Ectodermal cell (in vitro differentiated cells): Measurements from ENCODE around the gene VTI1A.

ENCODE experiments used
- H3K27ac ChIP-seq: 2 replicates; pipeline ENCODE4 v1.7.0; 2013; ENCODE audit warnings: mild to moderate bottlenecking, low read depth, low read length; ENCODE audit not compliant: insufficient read depth, poor library complexity, severe bottlenecking
- H3K27me3 ChIP-seq: 2 replicates; pipeline ENCODE4 v1.7.0; 2013; ENCODE audit warnings: mild to moderate bottlenecking, low read length; ENCODE audit not compliant: insufficient read depth, control insufficient read depth, poor library complexity, severe bottlenecking
- H3K36me3 ChIP-seq: one replicate; pipeline ENCODE4 v1.7.0; 2013; ENCODE audit warnings: low read length; ENCODE audit not compliant: control insufficient read depth, insufficient read depth
- H3K4me1 ChIP-seq: one replicate; pipeline ENCODE4 v1.7.0; 2013; ENCODE audit warnings: low read length; ENCODE audit not compliant: control insufficient read depth, insufficient read depth
- H3K4me3 ChIP-seq: 2 replicates; pipeline ENCODE4 v1.7.0; 2013; ENCODE audit warnings: low read depth, low read length, control low read depth; ENCODE audit not compliant: insufficient read depth
- H3K9me3 ChIP-seq: 2 replicates; pipeline ENCODE4 v1.7.0; 2013; ENCODE audit warnings: mild to moderate bottlenecking, low read length, moderate library complexity; ENCODE audit not compliant: control insufficient read depth
- WGBS, 2 experiments: methylation state at CpG; one replicate each; pipeline ENCODE4 v1.1.7; 2013; ENCODE audit warnings: missing lambda C conversion rate in 2 of 2; 5-methylcytosine and 5-hydroxymethylcytosine counted together

Gene VTI1A

DNA sequence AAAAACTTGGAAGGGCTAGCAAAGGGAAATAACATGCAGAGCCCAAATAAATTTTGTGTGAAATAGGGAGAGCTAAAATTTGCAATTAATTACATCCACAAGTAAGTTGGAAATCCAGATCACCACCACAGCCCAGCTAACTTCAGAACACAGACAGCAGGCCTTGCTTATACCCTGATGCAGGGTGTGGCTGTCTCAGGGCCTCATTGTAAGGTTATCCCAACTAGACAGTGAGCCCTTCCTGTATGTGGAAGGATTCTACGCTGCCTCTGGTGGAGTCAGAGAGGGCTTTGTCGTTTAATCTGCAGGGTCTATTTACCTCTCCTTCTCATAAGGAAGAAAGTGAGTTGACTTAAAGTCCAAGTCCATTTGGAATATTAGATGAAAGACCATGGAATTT, 322.1 kb downstream of the VTI1A start:
- 92 to 94% methylated on average over 2 of the region's 2 CpGs for WGBS, 2 experiments
- Histone ChIP-seq H3K4me3 (no peak overlapping the region), H3K27ac (no peak overlapping the region), H3K27me3 (no peaks in the 10 kb centered on the region), H3K4me1 (peaks cover 5% of the 10 kb centered on the region), H3K9me3 (no peaks in the 10 kb centered on the region), H3K36me3 (no peaks in the 10 kb centered on the region)

- Histone ChIP-seq H3K4me1 (peaks cover 5% of the 10 kb centered on the region), H3K27ac (no peak overlapping the region), H3K36me3 (no peaks in the 10 kb centered on the region), H3K9me3 (no peaks in the 10 kb centered on the region), H3K4me3 (no peak overlapping the region), H3K27me3 (no peaks in the 10 kb centered on the region)
- WGBS, 2 experiments, result 92 to 96% methylated on average over 6 of the region's 6 CpGs
Observed at GRCh38 chr10:112769611-112770370, 322.8 kb downstream of the VTI1A start.

GRCh38 chr10:112771733-112772132, 324.7 kb downstream of the VTI1A start:
- Histone ChIP-seq H3K4me1 (peaks cover 5% of the 10 kb centered on the region), H3K4me3 (no peak overlapping the region), H3K9me3 (no peaks in the 10 kb centered on the region), H3K36me3 (no peaks in the 10 kb centered on the region), H3K27ac (no peak overlapping the region), H3K27me3 (no peaks in the 10 kb centered on the region)
- 88 to 97% methylated on average over 2 to 3 of the region's 3 CpGs for WGBS, 2 experiments

DNA sequence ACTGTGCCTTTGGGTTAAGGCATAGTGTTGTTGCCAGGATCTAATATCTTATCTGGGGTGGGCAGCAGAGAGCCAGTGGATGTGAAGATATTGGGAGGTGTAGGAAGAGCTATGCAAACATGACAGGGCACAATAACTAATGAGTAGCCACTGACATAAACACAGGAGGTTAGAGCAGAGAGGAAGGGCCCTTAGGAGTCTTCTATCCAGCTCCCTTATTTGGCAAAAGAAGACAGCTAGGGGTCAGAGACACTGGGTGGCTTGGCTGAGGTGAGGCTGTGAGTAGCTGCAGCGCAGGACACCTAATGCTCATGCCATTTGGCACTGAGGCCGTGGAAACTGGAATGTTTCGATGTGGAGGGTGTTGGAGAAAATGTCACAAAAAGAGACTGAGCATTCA, 326.8 kb downstream of the VTI1A start:
- H3K36me3 ChIP-seq, result no peaks in the 10 kb centered on the region
- 96 to 98% methylated on average over 3 of the region's 3 CpGs for WGBS, 2 experiments

GRCh38 chr10:112774210-112774609, 327.2 kb downstream of the VTI1A start:
- Histone ChIP-seq H3K4me1 (no peaks in the 10 kb centered on the region), H3K4me3 (no peak overlapping the region), H3K27ac (no peak overlapping the region), H3K27me3 (no peaks in the 10 kb centered on the region), H3K9me3 (no peaks in the 10 kb centered on the region), H3K36me3 (no peaks in the 10 kb centered on the region)
- WGBS, 2 experiments, result 96 to 97% methylated on average over 1 of the region's 1 CpG

More for the DNA sequence above, 326.8 kb downstream of the VTI1A start:
- no peaks in the 10 kb centered on the region for H3K27me3 ChIP-seq
- no peaks in the 10 kb centered on the region for H3K4me1 ChIP-seq
- H3K27ac ChIP-seq, result no peak overlapping the region
- H3K9me3 ChIP-seq, result no peaks in the 10 kb centered on the region
- no peak overlapping the region for H3K4me3 ChIP-seq

DNA sequence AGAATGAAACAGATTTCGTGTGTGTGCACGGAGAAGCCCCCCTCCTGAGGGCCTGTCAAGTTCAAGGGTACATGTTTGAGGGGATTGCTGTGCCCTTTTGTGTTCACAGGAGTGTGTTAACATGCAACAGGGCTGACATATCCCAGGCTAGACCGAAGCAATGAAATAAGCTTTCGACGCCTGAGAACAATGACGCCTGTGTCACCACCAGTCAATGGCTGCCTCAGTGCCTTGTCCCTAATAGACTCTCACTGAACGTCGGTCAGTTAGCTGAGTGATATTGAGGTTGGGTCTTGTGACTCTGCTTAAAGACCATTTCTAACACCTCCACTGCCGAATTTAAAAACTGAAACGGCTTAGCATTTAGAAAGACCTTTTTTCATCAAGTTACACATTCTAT, 327.8 kb downstream of the VTI1A start:
- Histone ChIP-seq H3K36me3 (no peaks in the 10 kb centered on the region), H3K4me1 (no peaks in the 10 kb centered on the region), H3K4me3 (no peak overlapping the region)

GRCh38 chr10:112775381-112775780, 328.4 kb downstream of the VTI1A start:
- Histone ChIP-seq H3K27ac (no peak overlapping the region), H3K4me3 (no peak overlapping the region), H3K4me1 (no peaks in the 10 kb centered on the region), H3K9me3 (no peaks in the 10 kb centered on the region), H3K36me3 (no peaks in the 10 kb centered on the region), H3K27me3 (no peaks in the 10 kb centered on the region)
- WGBS, 2 experiments, result 87 to 92% methylated on average over 2 of the region's 2 CpGs

More for the DNA sequence above, 327.8 kb downstream of the VTI1A start:
- Histone ChIP-seq H3K27ac (no peak overlapping the region), H3K27me3 (no peaks in the 10 kb centered on the region), H3K9me3 (no peaks in the 10 kb centered on the region)
- 92 to 95% methylated on average over 10 of the region's 10 CpGs for WGBS, 2 experiments

DNA sequence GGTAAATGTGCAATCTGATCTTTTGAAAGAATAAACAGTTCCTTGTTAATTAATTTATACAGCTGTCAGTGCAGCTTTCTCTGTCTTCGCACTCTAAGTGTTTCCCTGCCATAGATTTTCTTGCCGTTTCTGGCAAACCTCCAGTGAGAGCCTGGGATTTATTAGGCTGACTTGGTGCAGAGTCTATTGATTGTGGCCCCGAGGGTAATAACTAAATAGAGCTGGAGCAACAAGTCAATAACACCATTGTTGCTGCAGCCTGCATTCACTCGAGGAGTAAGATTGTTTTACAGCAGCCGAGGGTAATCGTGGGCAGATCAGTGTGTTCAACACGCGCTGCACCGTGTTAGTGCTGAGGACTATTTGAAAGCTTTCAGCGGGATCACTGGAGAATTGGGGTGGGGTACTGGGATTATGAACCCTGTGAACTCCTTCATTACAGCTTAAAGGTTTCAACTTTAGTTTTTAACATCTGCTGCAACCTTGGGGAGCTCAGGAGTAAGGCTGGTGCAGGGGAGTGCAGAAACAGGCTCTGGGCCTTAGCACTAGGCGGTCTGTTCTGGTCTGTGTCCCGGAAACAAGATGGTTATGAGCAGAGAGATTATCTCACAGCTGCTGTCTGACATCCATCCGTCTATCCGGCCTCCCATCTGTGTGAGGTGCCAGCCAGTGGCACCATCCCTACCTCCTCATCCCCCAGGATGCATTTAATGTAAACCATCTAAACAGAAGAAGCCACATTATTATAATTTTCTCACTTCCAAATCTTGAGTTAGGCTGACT, 329.1 kb downstream of the VTI1A start:
- no peak overlapping the region for H3K27ac ChIP-seq

DNA sequence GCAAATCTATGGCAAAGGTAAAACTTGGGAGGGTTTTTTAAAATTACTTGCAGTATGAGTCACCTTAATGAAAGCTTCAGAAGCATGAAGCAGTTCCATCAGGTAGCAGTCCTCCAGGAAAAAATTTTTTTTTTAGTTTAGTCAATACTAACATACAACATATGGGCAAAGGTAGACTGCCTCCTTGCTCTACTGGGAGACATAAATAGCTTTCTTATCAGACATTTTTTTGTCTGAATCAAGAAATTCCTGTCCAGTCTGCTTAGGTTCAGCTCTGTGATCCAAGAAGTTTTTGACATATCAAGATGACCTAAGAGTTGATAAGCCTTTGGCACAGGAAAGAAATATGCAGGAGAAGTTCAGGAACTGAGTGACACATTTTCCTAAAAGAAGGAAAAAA, 331.6 kb downstream of the VTI1A start:
- H3K36me3 ChIP-seq, result no peaks in the 10 kb centered on the region
- no peak overlapping the region for H3K27ac ChIP-seq
- no peaks in the 10 kb centered on the region for H3K27me3 ChIP-seq
- H3K4me1 ChIP-seq, result no peaks in the 10 kb centered on the region
- H3K4me3 ChIP-seq, result no peak overlapping the region
- H3K9me3 ChIP-seq, result no peaks in the 10 kb centered on the region

More for the DNA sequence above, 329.1 kb downstream of the VTI1A start:
- Histone ChIP-seq H3K4me1 (no peaks in the 10 kb centered on the region), H3K27me3 (no peaks in the 10 kb centered on the region), H3K4me3 (no peak overlapping the region), H3K36me3 (no peaks in the 10 kb centered on the region), H3K9me3 (no peaks in the 10 kb centered on the region)
- WGBS, 2 experiments, result 87 to 90% methylated on average over 14 of the region's 14 CpGs

DNA sequence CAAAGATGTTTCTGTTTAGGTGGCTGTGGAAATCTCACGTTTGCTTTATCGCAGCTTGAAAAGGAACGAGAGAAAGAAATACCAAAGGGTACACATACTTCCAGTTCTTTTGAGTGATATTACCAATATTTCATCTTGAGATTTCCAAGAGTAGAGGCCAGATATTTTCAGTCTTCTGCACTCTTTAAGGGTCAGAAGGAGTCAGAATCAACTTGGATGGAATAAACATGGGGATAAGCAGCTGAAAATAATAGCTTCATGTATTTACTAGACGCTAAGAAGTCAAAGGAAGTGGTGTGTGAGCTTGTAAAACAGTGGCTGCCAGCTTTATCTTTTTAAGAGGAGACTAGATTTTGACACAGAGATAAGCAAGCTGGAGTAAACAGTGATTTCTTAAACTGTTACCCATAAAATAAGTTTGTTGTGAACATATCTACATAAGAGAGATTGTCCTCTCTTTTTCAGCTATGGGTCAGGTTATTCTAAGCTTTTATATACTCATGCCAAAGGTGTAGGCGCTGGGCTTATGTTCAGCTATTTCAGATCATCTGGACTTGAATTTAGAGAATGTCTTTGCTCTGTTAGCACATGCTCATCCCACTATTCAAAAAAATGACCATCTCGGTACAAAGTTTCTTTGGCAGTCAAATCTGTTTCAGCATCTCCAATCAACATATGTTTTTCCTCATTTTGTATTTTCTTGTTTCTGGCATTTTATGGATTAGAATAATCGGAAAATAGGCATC, 332.2 kb downstream of the VTI1A start:
- 91 to 95% methylated on average over 6 to 7 of the region's 7 CpGs for WGBS, 2 experiments
- no peaks in the 10 kb centered on the region for H3K27me3 ChIP-seq
- H3K4me3 ChIP-seq, result no peak overlapping the region
- H3K27ac ChIP-seq, result no peak overlapping the region
- H3K9me3 ChIP-seq, result no peaks in the 10 kb centered on the region
- H3K36me3 ChIP-seq, result no peaks in the 10 kb centered on the region
- no peaks in the 10 kb centered on the region for H3K4me1 ChIP-seq
